ENCODE data around the gene ITGA1. TPM values are rescaled to one million over a fixed set of nuclear protein-coding genes. Genes with fewer than 3 reads are reported as not detected.
A peak's percentile ranks its signal among the peaks of the same experiment; 100 is the strongest.

ITGA1 gene
- total RNA-seq, 6 experiments from 2014 or later: 66.5 to 116 (median 82.1) TPM

DNA sequence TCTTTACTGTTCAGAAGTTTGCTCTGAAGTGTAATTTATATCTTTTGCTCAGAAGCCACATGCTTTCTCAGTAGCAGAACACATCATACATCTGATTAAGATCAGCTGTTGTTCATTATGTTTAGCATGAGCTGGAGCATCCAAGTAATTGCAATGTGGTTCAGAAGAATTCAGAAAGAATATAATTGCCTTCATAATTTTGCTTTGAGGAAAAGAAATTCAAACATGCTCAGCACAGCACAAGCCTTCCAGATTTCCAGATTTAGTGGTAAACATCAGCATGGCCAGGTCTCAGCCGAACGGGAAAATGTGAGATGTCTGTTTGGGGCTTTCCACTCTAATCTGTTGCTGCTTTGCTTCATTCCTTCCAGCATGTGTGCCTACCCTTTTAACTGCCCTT is 65.9 kb downstream of the ITGA1 start:
- WGBS (ENCODE audit: insufficient coverage, low coverage, low lambda C conversion rate, missing lambda C conversion rate): 71% methylated on average over 2 of the region's 2 CpGs
- ATAC-seq: no peak

DNA sequence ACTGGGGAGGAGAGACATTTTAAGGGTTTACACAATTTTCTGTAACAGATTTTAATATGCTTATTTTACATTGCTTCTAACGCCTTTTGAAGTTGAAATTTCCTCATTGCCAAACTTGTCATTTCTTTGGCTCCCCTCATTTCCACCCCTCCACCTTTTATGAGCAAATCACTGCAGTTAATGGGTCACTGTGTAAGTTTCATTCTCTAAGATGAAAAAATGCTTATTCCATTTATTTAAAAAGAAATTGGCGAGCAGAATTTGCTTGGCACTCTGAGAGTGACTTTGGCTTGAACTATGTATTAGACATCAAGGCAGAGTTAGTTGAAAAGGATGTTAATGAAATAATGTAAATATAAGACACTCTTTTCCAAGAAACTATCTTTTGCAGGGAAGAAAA is 66.6 kb downstream of the ITGA1 start:
- H3K36me3 ChIP-seq: peaks cover 0 to 3% (median under 1%) of the 10 kb centered on the region in 4 donors
- no peaks in the 10 kb centered on the region for H3K27me3 ChIP-seq
- 68% methylated on average over 2 of the region's 2 CpGs for WGBS (ENCODE audit: insufficient coverage, low coverage, low lambda C conversion rate, missing lambda C conversion rate)
- no peak for TF ChIP-seq POLR2A (IDR thresholded peaks at IDR 0.05)
- TF ChIP-seq, protein P1, sequence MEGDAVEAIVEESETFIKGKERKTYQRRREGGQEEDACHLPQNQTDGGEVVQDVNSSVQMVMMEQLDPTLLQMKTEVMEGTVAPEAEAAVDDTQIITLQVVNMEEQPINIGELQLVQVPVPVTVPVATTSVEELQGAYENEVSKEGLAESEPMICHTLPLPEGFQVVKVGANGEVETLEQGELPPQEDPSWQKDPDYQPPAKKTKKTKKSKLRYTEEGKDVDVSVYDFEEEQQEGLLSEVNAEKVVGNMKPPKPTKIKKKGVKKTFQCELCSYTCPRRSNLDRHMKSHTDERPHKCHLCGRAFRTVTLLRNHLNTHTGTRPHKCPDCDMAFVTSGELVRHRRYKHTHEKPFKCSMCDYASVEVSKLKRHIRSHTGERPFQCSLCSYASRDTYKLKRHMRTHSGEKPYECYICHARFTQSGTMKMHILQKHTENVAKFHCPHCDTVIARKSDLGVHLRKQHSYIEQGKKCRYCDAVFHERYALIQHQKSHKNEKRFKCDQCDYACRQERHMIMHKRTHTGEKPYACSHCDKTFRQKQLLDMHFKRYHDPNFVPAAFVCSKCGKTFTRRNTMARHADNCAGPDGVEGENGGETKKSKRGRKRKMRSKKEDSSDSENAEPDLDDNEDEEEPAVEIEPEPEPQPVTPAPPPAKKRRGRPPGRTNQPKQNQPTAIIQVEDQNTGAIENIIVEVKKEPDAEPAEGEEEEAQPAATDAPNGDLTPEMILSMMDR (IDR thresholded peaks at IDR 0.05): no peak
- DNase-seq (no peak), ATAC-seq (no peak)
- intact Hi-C loops (cut with DNase I): no loop called here
- no peaks in the 10 kb centered on the region for H3K9me3 ChIP-seq
- no peak overlapping the region for H3K27ac ChIP-seq
- no peak overlapping the region for H3K4me3 ChIP-seq
- H3K4me1 ChIP-seq: no peaks in the 10 kb centered on the region

More for the DNA sequence above, 65.9 kb downstream of the ITGA1 start:
- intact Hi-C loops (cut with DNase I): no loop called here
- DNase-seq: no peak
- H3K27ac ChIP-seq: no peak overlapping the region
- no peaks in the 10 kb centered on the region for H3K4me1 ChIP-seq
- H3K9me3 ChIP-seq: no peaks in the 10 kb centered on the region
- no peak overlapping the region for H3K4me3 ChIP-seq
- H3K36me3 ChIP-seq: peaks cover 0 to 3% (median under 1%) of the 10 kb centered on the region in 4 donors
- TF ChIP-seq POLR2A (IDR thresholded peaks at IDR 0.05): no peak
- TF ChIP-seq, protein P1 (IDR thresholded peaks at IDR 0.05): no peak
- no peaks in the 10 kb centered on the region for H3K27me3 ChIP-seq

DNA sequence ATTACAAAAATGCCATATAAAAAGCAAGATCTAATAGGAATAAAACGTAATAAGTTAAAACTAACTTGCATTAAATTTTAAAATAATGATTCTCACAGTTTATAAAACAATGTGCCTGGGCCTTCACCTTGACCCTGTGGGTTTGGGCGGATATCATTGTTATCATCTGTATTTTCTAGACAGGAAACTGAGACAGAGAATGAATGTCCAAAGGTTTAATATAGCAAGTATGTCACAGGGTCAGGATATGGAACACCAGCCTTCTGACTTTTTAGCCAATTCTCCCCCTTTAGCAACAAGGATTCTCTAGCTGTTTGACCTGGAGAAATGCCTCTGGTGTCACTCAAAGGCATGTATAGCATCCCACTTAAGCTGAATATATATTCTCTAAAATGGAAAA is 67.2 kb downstream of the ITGA1 start:
- intact Hi-C loops (cut with DNase I): no loop called here
- Histone ChIP-seq H3K36me3 (peaks cover 0 to 3% (median under 1%) of the 10 kb centered on the region in 4 donors), H3K4me3 (no peak overlapping the region), H3K9me3 (no peaks in the 10 kb centered on the region), H3K4me1 (no peaks in the 10 kb centered on the region), H3K27ac (no peak overlapping the region), H3K27me3 (no peaks in the 10 kb centered on the region)
- DNase-seq (no peak), ATAC-seq (peak; percentile 28 to 53 (median 38))
- TF ChIP-seq, protein P1 (IDR thresholded peaks at IDR 0.05): no peak
- no peak for TF ChIP-seq POLR2A (IDR thresholded peaks at IDR 0.05)
- 61% methylated on average over 2 of the region's 2 CpGs for WGBS (ENCODE audit: insufficient coverage, low coverage, low lambda C conversion rate, missing lambda C conversion rate)

DNA sequence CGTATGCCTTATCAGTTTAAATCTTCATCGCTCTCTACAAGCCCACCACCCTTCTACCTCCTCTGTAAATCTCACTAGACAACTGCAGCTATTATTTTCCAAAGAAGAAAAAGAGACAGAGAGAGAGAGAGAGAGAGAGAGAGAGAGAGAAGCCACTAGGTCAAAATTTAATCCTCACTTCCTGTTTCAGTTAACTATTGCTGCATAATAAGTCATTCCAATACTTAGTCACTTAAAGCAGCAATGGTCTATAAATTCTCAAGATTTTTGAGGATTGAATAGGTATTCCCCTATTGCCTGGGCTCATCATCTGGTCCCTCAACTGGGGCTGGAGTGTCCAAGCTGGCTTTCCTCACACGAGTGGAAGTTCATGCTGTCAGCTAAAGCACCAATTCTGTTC is 68.8 kb downstream of the ITGA1 start:
- intact Hi-C loops (cut with DNase I): no loop called here
- H3K27ac ChIP-seq: no peak overlapping the region
- H3K9me3 ChIP-seq: no peaks in the 10 kb centered on the region
- no peak overlapping the region for H3K4me3 ChIP-seq
- no peaks in the 10 kb centered on the region for H3K27me3 ChIP-seq
- H3K4me1 ChIP-seq: no peaks in the 10 kb centered on the region
- ATAC-seq (no peak), DNase-seq (no peak)
- TF ChIP-seq, protein P1 (IDR thresholded peaks at IDR 0.05): no peak
- no peak for TF ChIP-seq POLR2A (IDR thresholded peaks at IDR 0.05)
- peaks cover 0 to 2% (median 0%) of the 10 kb centered on the region in 4 donors for H3K36me3 ChIP-seq
- WGBS (ENCODE audit: insufficient coverage, low coverage, low lambda C conversion rate, missing lambda C conversion rate): 78% methylated on average over 3 of the region's 3 CpGs

DNA sequence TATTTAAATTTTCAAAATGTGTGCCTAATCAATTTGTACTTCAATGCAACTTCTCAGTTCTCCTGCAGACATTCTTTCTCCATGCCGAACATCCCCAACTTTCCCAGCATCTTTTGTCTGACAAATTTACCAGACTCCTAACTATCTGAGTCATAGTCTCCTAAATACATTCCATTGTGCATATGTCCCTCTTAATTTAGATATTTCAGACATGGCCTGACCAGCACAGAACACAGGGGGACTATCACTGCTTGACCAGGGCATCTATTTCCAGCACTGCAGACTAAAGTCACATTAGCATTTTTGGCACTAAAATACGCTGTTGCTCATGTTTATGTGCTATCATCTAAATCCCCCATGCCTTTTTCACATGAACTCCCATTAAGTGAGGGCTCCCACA is 71.9 kb downstream of the ITGA1 start:
- ATAC-seq: peak in 2 of 4 donors; percentile 46 to 52
- peaks cover 0 to under 1% (median 0%) of the 10 kb centered on the region in 4 donors for H3K36me3 ChIP-seq
- no peak overlapping the region for H3K27ac ChIP-seq
- intact Hi-C loops (cut with DNase I): no loop called here
- WGBS (ENCODE audit: insufficient coverage, low coverage, low lambda C conversion rate, missing lambda C conversion rate): 84% methylated on average over 2 of the region's 2 CpGs
- no peak for TF ChIP-seq POLR2A (IDR thresholded peaks at IDR 0.05)
- TF ChIP-seq, protein P1 (IDR thresholded peaks at IDR 0.05): no peak
- H3K9me3 ChIP-seq: no peaks in the 10 kb centered on the region
- H3K4me1 ChIP-seq: peaks cover 0 to 3% (median 0%) of the 10 kb centered on the region in 4 donors
- no peak overlapping the region for H3K4me3 ChIP-seq
- DNase-seq: no peak
- H3K27me3 ChIP-seq: no peaks in the 10 kb centered on the region
